Endothelial cell of umbilical vein (primary cell): Measurements from ENCODE around the gene LIPE.

Source experiments
- EZH2 ChIP-seq: IDR thresholded peaks from 2 replicates; pipeline ENCODE4 v1.6.1; 2012; ENCODE audit warnings: borderline replicate concordance, low read depth, mild to moderate bottlenecking, moderate library complexity, low read length, inconsistent platforms; ENCODE audit not compliant: severe bottlenecking
- JUN ChIP-seq: IDR thresholded peaks from 2 replicates; pipeline ENCODE4 v1.6.1; 2011; ENCODE audit warnings: borderline replicate concordance, low read depth; ENCODE audit not compliant: insufficient read length, insufficient read depth
- MYC ChIP-seq: IDR thresholded peaks from one replicate; pipeline ENCODE4 v1.6.1; 2011; ENCODE audit warnings: mild to moderate bottlenecking, low read depth, low read length
- POLR2A ChIP-seq: IDR thresholded peaks from 2 replicates; pipeline ENCODE4 v1.6.1; 2012; ENCODE audit warnings: low read depth, mild to moderate bottlenecking, control low read depth, low read length
- POLR2AphosphoS5 ChIP-seq: IDR thresholded peaks from 2 replicates; pipeline ENCODE4 v1.6.1; 2012; ENCODE audit warnings: low read depth, mild to moderate bottlenecking, control low read depth, low read length, moderate library complexity; ENCODE audit not compliant: insufficient read depth
- TF ChIP-seq, protein P1 (sequence below), 2 donors: IDR thresholded peaks; 1 replicate in 1 of 2; 2 replicates in 1 of 2; pipeline ENCODE4 v1.5.1; 2011; ENCODE audit warnings: low read length in 2 of 2, mild to moderate bottlenecking in 2 of 2, moderate library complexity in 2 of 2, control low read depth in 1 of 2, inconsistent platforms in 1 of 2, low read depth in 1 of 2; ENCODE audit not compliant: insufficient read depth in 1 of 2; ENCODE audit errors: extremely low read depth in 1 of 2
- TF ChIP-seq, protein P2 (sequence below): IDR thresholded peaks from 2 replicates; pipeline ENCODE4 v1.6.1; 2011; ENCODE audit not compliant: insufficient read depth, insufficient read length

DNA sequence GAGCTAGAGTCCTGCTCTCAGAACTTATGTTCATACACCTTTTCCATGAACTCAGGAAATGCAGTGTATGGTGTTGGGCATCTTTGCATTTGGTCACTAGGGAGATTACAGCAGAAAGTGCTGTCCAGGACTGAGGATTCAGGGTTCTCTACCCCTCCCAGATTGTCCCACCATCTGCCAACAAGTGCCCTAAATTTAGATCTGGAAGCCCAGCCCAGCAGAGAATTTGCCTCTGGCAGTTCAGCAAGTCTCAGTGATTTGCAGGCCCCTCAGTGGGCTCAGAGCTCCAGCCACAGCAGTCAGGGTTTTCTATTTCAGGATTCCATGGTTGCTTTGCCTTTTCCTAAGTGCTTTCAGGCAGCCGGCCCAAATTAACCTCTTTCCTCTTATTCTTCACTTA, 60.5 kb downstream of the LIPE start:
- TF ChIP-seq POLR2A (no peak), POLR2AphosphoS5 (no peak), JUN (no peak), EZH2 (no peak), MYC (no peak)
- TF ChIP-seq, protein P1, sequence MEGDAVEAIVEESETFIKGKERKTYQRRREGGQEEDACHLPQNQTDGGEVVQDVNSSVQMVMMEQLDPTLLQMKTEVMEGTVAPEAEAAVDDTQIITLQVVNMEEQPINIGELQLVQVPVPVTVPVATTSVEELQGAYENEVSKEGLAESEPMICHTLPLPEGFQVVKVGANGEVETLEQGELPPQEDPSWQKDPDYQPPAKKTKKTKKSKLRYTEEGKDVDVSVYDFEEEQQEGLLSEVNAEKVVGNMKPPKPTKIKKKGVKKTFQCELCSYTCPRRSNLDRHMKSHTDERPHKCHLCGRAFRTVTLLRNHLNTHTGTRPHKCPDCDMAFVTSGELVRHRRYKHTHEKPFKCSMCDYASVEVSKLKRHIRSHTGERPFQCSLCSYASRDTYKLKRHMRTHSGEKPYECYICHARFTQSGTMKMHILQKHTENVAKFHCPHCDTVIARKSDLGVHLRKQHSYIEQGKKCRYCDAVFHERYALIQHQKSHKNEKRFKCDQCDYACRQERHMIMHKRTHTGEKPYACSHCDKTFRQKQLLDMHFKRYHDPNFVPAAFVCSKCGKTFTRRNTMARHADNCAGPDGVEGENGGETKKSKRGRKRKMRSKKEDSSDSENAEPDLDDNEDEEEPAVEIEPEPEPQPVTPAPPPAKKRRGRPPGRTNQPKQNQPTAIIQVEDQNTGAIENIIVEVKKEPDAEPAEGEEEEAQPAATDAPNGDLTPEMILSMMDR (IDR thresholded peaks at IDR 0.05; ENCODE audit: extremely low read depth in 1 of 2, insufficient read depth in 1 of 2, low read depth in 1 of 2, low read length in 2 of 2): no peak
- TF ChIP-seq, protein P2, sequence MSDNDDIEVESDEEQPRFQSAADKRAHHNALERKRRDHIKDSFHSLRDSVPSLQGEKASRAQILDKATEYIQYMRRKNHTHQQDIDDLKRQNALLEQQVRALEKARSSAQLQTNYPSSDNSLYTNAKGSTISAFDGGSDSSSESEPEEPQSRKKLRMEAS: no peak
